Left lung (tissue), 10 donors: Measurements from ENCODE around the gene MYO19. TPM values are rescaled to one million over a fixed set of nuclear protein-coding genes. Genes with fewer than 3 reads are reported as not detected.

ENCODE experiments used
- ATAC-seq: fragments of 200-7000 bp; cut with Tn5 transposase; one replicate; pipeline ENCODE4 v1.9.1; 2020; ENCODE audit warnings: moderate library complexity
- DNase-seq, 4 donors: peaks; one replicate each; pipeline ENCODE4 v3.0.0-alpha.2; 2013 to 2020
- H3K27ac ChIP-seq, 2 donors: fragments of 200-600 bp; sonication (generic) in 1 of 2; one replicate each; pipeline versions ENCODE4 v1.5.0 to v1.8.0; 2020 to 2021
- H3K27me3 ChIP-seq, 2 donors: fragments of 200-600 bp; sonication (generic) in 1 of 2; one replicate each; pipeline versions ENCODE4 v1.5.0 to v1.8.0; 2020 to 2021
- H3K36me3 ChIP-seq, 2 donors: fragments of 200-600 bp; sonication (generic) in 1 of 2; one replicate each; pipeline versions ENCODE4 v1.5.0 to v1.8.0; 2020 to 2021
- H3K4me1 ChIP-seq, 2 donors: fragments of 200-600 bp; one replicate each; pipeline ENCODE4 v1.8.0; 2021
- H3K4me3 ChIP-seq, 2 donors: fragments of 200-600 bp; sonication (generic) in 1 of 2; one replicate each; pipeline versions ENCODE4 v1.5.0 to v1.8.0; 2020 to 2021; ENCODE audit warnings: mild to moderate bottlenecking in 1 of 2
- H3K9me3 ChIP-seq, 2 donors: fragments of 200-600 bp; sonication (generic) in 1 of 2; one replicate each; pipeline versions ENCODE4 v1.5.0 to v1.8.0; 2020 to 2021
- CTCF ChIP-seq, 2 donors: fragments of 200-600 bp; sonication (generic) in 1 of 2; IDR thresholded peaks; one replicate each; pipeline versions ENCODE4 v1.5.0 to v1.8.0; 2021; ENCODE audit warnings: antibody characterized with exemption in 2 of 2
- intact Hi-C, 2 donors: fragments of 100-400 bp; cut with DNase I; formaldehyde crosslinking; loops; one replicate each; pipeline versions ENCODE4 v1.11.2 to v1.14.2; 2022
- polyA plus RNA-seq, 6 donors: library from polyadenylated mRNA; unstranded; fragments of 120-200 nt; gene quantifications; one replicate each; pipeline ENCODE4 v1.2.1, GENCODE V29; 2013; ENCODE audit not compliant: insufficient read length in 6 of 6
- total RNA-seq, 2 donors: library from RNA; stranded (reverse); fragmentation: NEBNext Ultra II Directional; extraction: Animal tissue kit (Norgen Biotek cat#: 25700); gene quantifications; one replicate each; pipeline ENCODE4 v1.2.1, GENCODE V29; 2021
- donor health status: DM: no; HTN: yes; CAD: no.
- donor health status: DM: no; HTN: no; CAD: no.

The MYO19 gene
- total and polyA plus RNA-seq, 8 donors: 45.7 to 80.8 (median 50.8) TPM

GRCh38 chr17:36501351-36501750 is 33.3 kb downstream of the MYO19 start:
- Histone ChIP-seq H3K36me3 (peaks cover 0 to 98% of the 10 kb centered on the region in 2 donors), H3K4me3 (no peak overlapping the region), H3K4me1 (no peaks in the 10 kb centered on the region), H3K9me3 (no peaks in the 10 kb centered on the region), H3K27me3 (no peaks in the 10 kb centered on the region), H3K27ac (no peak overlapping the region)
- DNase-seq (no peak), ATAC-seq (no peak)
- TF ChIP-seq CTCF (IDR thresholded peaks at IDR 0.05): no peak
- intact Hi-C loops: no loop called here

GRCh38 chr17:36500745-36501225 is 33.9 kb downstream of the MYO19 start:
- Histone ChIP-seq H3K4me3 (no peak overlapping the region), H3K27ac (no peak overlapping the region), H3K27me3 (no peaks in the 10 kb centered on the region), H3K4me1 (no peaks in the 10 kb centered on the region), H3K36me3 (peaks cover 0 to 98% of the 10 kb centered on the region in 2 donors), H3K9me3 (no peaks in the 10 kb centered on the region)
- ATAC-seq: no peak
- intact Hi-C loops: no loop called here
- DNase-seq: no peak
- no peak for TF ChIP-seq CTCF (IDR thresholded peaks at IDR 0.05)

- peaks cover 3 to 98% of the 10 kb centered on the region in 2 donors for H3K36me3 ChIP-seq
- DNase-seq (no peak), ATAC-seq (no peak)
- no peaks in the 10 kb centered on the region for H3K9me3 ChIP-seq
- no peaks in the 10 kb centered on the region for H3K27me3 ChIP-seq
- intact Hi-C loops: no loop called here
- TF ChIP-seq CTCF (IDR thresholded peaks at IDR 0.05): no peak
- H3K4me1 ChIP-seq: no peaks in the 10 kb centered on the region
- no peak overlapping the region for H3K4me3 ChIP-seq
- no peak overlapping the region for H3K27ac ChIP-seq
Measured at GRCh38 chr17:36498560-36499300, 35.9 kb downstream of the MYO19 start.

GRCh38 chr17:36498155-36498554 is 36.5 kb downstream of the MYO19 start:
- H3K4me1 ChIP-seq: no peaks in the 10 kb centered on the region
- no peak for TF ChIP-seq CTCF (IDR thresholded peaks at IDR 0.05)
- H3K27ac ChIP-seq: no peak overlapping the region
- no peak overlapping the region for H3K4me3 ChIP-seq
- no peaks in the 10 kb centered on the region for H3K9me3 ChIP-seq
- ATAC-seq: no peak
- H3K36me3 ChIP-seq: peaks cover 3 to 98% of the 10 kb centered on the region in 2 donors
- no peaks in the 10 kb centered on the region for H3K27me3 ChIP-seq
- intact Hi-C loops: no loop called here
- DNase-seq: no peak

GRCh38 chr17:36496018-36496789 is 38.5 kb downstream of the MYO19 start:
- no peaks in the 10 kb centered on the region for H3K27me3 ChIP-seq
- peaks cover 3 to 97% of the 10 kb centered on the region in 2 donors for H3K36me3 ChIP-seq
- no peak for TF ChIP-seq CTCF (IDR thresholded peaks at IDR 0.05)
- no peaks in the 10 kb centered on the region for H3K4me1 ChIP-seq
- H3K9me3 ChIP-seq: no peaks in the 10 kb centered on the region
- no peak overlapping the region for H3K4me3 ChIP-seq
- DNase-seq: no peak
- no peak overlapping the region for H3K27ac ChIP-seq
- no peak for ATAC-seq
- intact Hi-C loops: no loop called here
